Gastrocnemius medialis (tissue), 4 donors: ENCODE data around the gene ASTN2. TPM values are rescaled to one million over a fixed set of nuclear protein-coding genes. Genes with fewer than 3 reads are reported as not detected.

Experiments used
- ATAC-seq, 2 donors: fragments of 150-250 bp; one replicate each; pipeline ENCODE4 v1.9.1; 2016
- DNase-seq, 2 donors: peaks; one replicate each; pipeline ENCODE4 v3.0.0-alpha.2; 2019
- H3K27ac ChIP-seq, 4 donors: fragments of 200-600 bp; sonication (generic); 1 replicate in 1 of 4; 2 replicates in 3 of 4; pipeline ENCODE4 v1.5.1; 2016 to 2018; ENCODE audit warnings: mild to moderate bottlenecking in 2 of 4, moderate library complexity in 1 of 4
- H3K27me3 ChIP-seq, 3 donors: fragments of 200-600 bp; sonication (generic) in 2 of 3; 1 replicate in 1 of 3; 2 replicates in 2 of 3; pipeline versions ENCODE4 v1.5.1 to v1.6.0; 2016 to 2019; ENCODE audit warnings: mild to moderate bottlenecking in 1 of 3, moderate library complexity in 1 of 3
- H3K36me3 ChIP-seq, 2 donors: fragments of 200-600 bp; sonication (generic) in 1 of 2; one replicate each; pipeline ENCODE4 v1.5.1; 2017 to 2018
- H3K4me1 ChIP-seq, 2 donors: fragments of 200-600 bp; sonication (generic) in 1 of 2; one replicate each; pipeline ENCODE4 v1.5.1; 2016 to 2017; ENCODE audit warnings: mild to moderate bottlenecking in 2 of 2
- H3K4me3 ChIP-seq, 4 donors: fragments of 200-600 bp; sonication (generic) in 3 of 4; 1 replicate in 1 of 4; 2 replicates in 3 of 4; pipeline ENCODE4 v1.5.1; 2016 to 2019; ENCODE audit warnings: mild to moderate bottlenecking in 2 of 4
- H3K9me3 ChIP-seq, 3 donors: fragments of 200-600 bp; sonication (generic) in 2 of 3; 1 replicate in 1 of 3; 2 replicates in 2 of 3; pipeline ENCODE4 v1.5.1; 2016 to 2019
- CTCF ChIP-seq, 5 experiments: fragments of 450-650 bp in 3 of 5; fragments of 200-600 bp in 2 of 5; sonication (generic) in 2 of 5; IDR thresholded peaks in 4 of 5; conservative IDR thresholded peaks in 1 of 5; 1 replicate in 4 of 5; 2 replicates in 1 of 5; pipeline ENCODE4 v1.5.1; 2016 to 2019; ENCODE audit warnings: antibody characterized with exemption in 5 of 5, mild to moderate bottlenecking in 3 of 5, moderate library complexity in 3 of 5
- POLR2A ChIP-seq, 2 donors: fragments of 450-650 bp; IDR thresholded peaks; one replicate each; pipeline ENCODE4 v1.6.1; 2017; ENCODE audit warnings: antibody characterized with exemption in 2 of 2, mild to moderate bottlenecking in 2 of 2, moderate library complexity in 2 of 2
- in situ Hi-C, 4 donors: fragments of 200-750 bp; cut with MboI; loops; one replicate each; pipeline versions ENCODE4 v1.15.0 to v1.8.0; 2017; ENCODE audit warnings: low sequenced_read_pairs in 4 of 4
- intact Hi-C: fragments of 100-400 bp; cut with DNase I; formaldehyde crosslinking; loops from one replicate; pipeline ENCODE4 v1.15.1; 2023; ENCODE audit warnings: low total_unique reads
- total RNA-seq, 4 donors: library from RNA; depleted of rRNA; stranded (reverse); fragments of >200 nt; gene quantifications; one replicate each; pipeline versions ENCODE4 v1.1.0 to v1.2.3, GENCODE V29; 2016

The ASTN2 gene
- total RNA-seq, 4 donors from 2014 or later = 2.5 to 4.6 (median 3.7) TPM

DNA sequence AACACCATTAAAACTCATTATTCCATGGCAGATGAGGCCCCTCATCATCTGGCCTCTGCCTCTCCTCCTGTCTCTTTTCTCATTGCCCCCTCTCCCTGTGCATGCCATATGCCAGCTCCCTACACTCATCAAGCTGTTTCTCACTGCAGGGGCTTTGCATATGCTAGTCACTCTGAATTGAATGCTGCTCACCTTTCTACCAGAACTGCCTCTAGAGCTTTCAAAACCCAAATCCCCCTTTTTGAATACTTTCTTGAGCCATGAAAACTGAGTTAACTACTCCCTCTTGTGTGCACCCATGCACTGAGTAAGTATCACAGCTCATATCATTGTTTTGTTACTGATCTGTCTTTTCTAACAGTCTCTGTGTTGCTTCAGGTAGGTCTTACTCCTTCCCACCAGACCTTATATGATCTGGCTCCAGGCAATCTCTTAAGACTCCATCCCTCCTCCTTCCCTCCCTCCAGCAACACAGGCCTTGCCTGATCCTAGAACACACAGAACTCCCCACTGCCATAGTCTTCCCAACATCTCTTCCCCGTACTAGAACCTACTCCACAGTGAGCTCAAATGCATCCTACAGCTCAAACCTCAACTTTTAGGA, 60.5 kb downstream of the ASTN2 start:
- H3K4me1 ChIP-seq = peaks cover 0 to 1% of the 10 kb centered on the region in 2 donors
- no peaks in the 10 kb centered on the region for H3K27me3 ChIP-seq
- DNase-seq (no peak), ATAC-seq (no peak)
- no peaks in the 10 kb centered on the region for H3K9me3 ChIP-seq
- intact Hi-C loops (no loop called here), in situ Hi-C loops (no loop called here)
- TF ChIP-seq POLR2A (IDR thresholded peaks at IDR 0.05) (no peak), CTCF (IDR thresholded peaks at IDR 0.05 in 4 of 5, conservative IDR thresholded peaks at IDR 0.05 in 1 of 5) (no peak)
- H3K4me3 ChIP-seq = no peak overlapping the region
- H3K27ac ChIP-seq = no peak overlapping the region
- no peaks in the 10 kb centered on the region for H3K36me3 ChIP-seq

DNA sequence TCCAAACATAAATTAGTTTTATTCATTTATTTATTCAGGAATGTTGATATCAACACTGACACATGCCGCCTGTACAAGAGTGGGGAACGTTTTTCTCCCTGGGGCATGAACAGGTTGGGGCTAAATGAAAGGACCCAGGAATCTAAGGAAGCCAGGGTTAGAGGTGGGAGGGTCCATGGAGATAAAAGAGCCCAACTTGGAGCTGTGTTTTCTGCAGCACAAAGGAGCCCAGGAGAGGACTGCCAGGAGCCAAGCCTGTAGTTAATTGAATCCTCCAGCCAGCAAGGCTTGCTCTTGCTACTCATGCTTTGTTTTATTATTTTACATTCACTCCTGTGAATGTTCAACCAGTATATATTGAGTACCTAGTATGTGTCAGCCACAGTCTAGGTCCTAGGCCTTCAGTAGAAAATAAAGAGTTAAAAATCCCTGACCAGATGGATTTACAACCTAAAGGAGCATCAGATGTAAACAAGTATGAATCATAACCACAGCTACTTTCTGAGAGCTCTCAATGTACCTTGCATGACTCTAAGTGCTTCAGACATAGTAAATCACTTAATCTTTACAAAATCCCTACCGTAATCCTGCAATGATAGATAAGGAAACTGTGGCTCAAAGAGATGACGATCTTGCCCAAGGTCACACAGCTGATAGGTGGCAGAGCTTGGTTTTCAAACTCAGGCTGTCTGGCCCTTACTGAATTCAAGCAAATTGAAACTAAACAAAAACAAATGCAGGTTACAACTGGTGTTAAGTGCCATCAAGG, 69.8 kb downstream of the ASTN2 start:
- no peaks in the 10 kb centered on the region for H3K4me1 ChIP-seq
- no peaks in the 10 kb centered on the region for H3K36me3 ChIP-seq
- H3K4me3 ChIP-seq = no peak overlapping the region
- in situ Hi-C loops (no loop called here), intact Hi-C loops (no loop called here)
- ATAC-seq (no peak), DNase-seq (no peak)
- H3K27me3 ChIP-seq = no peaks in the 10 kb centered on the region
- TF ChIP-seq POLR2A (IDR thresholded peaks at IDR 0.05) (no peak), CTCF (IDR thresholded peaks at IDR 0.05 in 4 of 5, conservative IDR thresholded peaks at IDR 0.05 in 1 of 5) (no peak)
- H3K9me3 ChIP-seq = no peaks in the 10 kb centered on the region
- no peak overlapping the region for H3K27ac ChIP-seq

- Histone ChIP-seq H3K4me1 (no peaks in the 10 kb centered on the region), H3K9me3 (no peaks in the 10 kb centered on the region), H3K27ac (no peak overlapping the region), H3K36me3 (no peaks in the 10 kb centered on the region), H3K4me3 (no peak overlapping the region), H3K27me3 (no peaks in the 10 kb centered on the region)
- no peak for DNase-seq
- TF ChIP-seq CTCF (IDR thresholded peaks at IDR 0.05 in 4 of 5, conservative IDR thresholded peaks at IDR 0.05 in 1 of 5) (no peak), POLR2A (IDR thresholded peaks at IDR 0.05) (no peak)
- ATAC-seq = no peak
- intact Hi-C loops = no loop called here
- in situ Hi-C loops = no loop called here
These were observed 71.4 kb downstream of the ASTN2 start for GRCh38 chr9:117343427-117343826.

GRCh38 chr9:117341151-117341550, 73.7 kb downstream of the ASTN2 start:
- no peaks in the 10 kb centered on the region for H3K27me3 ChIP-seq
- H3K4me1 ChIP-seq = no peaks in the 10 kb centered on the region
- in situ Hi-C loops = no loop called here
- intact Hi-C loops = no loop called here
- DNase-seq (no peak), ATAC-seq (no peak)
- no peaks in the 10 kb centered on the region for H3K36me3 ChIP-seq
- H3K27ac ChIP-seq = no peak overlapping the region
- no peak for TF ChIP-seq CTCF (IDR thresholded peaks at IDR 0.05 in 4 of 5, conservative IDR thresholded peaks at IDR 0.05 in 1 of 5)
- no peak for TF ChIP-seq POLR2A (IDR thresholded peaks at IDR 0.05)
- no peaks in the 10 kb centered on the region for H3K9me3 ChIP-seq
- no peak overlapping the region for H3K4me3 ChIP-seq
